Heart left ventricle (tissue), 16 donors: ENCODE data around the gene WDR62. TPM values are rescaled to one million over a fixed set of nuclear protein-coding genes. Genes with fewer than 3 reads are reported as not detected.

Source experiments
- ATAC-seq, 4 donors: fragments of 200-7000 bp; cut with Tn5 transposase; one replicate each; pipeline ENCODE4 v1.9.1; 2020 to 2022; ENCODE audit warnings: moderate library complexity in 4 of 4, mild to moderate bottlenecking in 3 of 4, moderate number of reproducible peaks in 1 of 4
- DNase-seq, 5 donors: peaks; one replicate each; pipeline ENCODE4 v3.0.0-alpha.2; 2020
- H3K27ac ChIP-seq, 12 donors: fragments of 200-600 bp; sonication (generic) in 4 of 12; one replicate each; pipeline versions ENCODE4 v1.5.0 to v1.8.0; 2016 to 2022; ENCODE audit warnings: mild to moderate bottlenecking in 2 of 12
- H3K27me3 ChIP-seq, 9 donors: fragments of 200-600 bp; sonication (generic) in 2 of 9; one replicate each; pipeline versions ENCODE4 v1.5.1 to v1.8.0; 2016 to 2022; ENCODE audit warnings: mild to moderate bottlenecking in 3 of 9
- H3K36me3 ChIP-seq, 9 donors: fragments of 200-600 bp; sonication (generic) in 2 of 9; one replicate each; pipeline versions ENCODE4 v1.5.0 to v1.8.0; 2018 to 2022; ENCODE audit warnings: mild to moderate bottlenecking in 2 of 9
- H3K4me1 ChIP-seq, 12 donors: fragments of 200-600 bp; sonication (generic) in 4 of 12; one replicate each; pipeline versions ENCODE4 v1.5.0 to v1.8.0; 2016 to 2022; ENCODE audit warnings: mild to moderate bottlenecking in 3 of 12
- H3K4me3 ChIP-seq, 12 donors: fragments of 200-600 bp; sonication (generic) in 4 of 12; one replicate each; pipeline versions ENCODE4 v1.5.0 to v1.8.0; 2017 to 2022; ENCODE audit warnings: mild to moderate bottlenecking in 9 of 12, moderate library complexity in 4 of 12
- H3K9me3 ChIP-seq, 12 donors: fragments of 200-600 bp; sonication (generic) in 4 of 12; one replicate each; pipeline versions ENCODE4 v1.5.0 to v1.8.0; 2016 to 2022; ENCODE audit warnings: mild to moderate bottlenecking in 1 of 12
- CTCF ChIP-seq, 12 donors: fragments of 200-600 bp; sonication (generic) in 4 of 12; IDR thresholded peaks; one replicate each; pipeline versions ENCODE4 v1.5.0 to v1.8.0; 2018 to 2022; ENCODE audit warnings: antibody characterized with exemption in 12 of 12, mild to moderate bottlenecking in 5 of 12
- POLR2A ChIP-seq, 2 donors: fragments of 450-650 bp; IDR thresholded peaks; one replicate each; pipeline ENCODE4 v1.6.1; 2017; ENCODE audit warnings: antibody characterized with exemption in 2 of 2, mild to moderate bottlenecking in 2 of 2, moderate library complexity in 2 of 2
- WGBS, 4 donors: extraction: QIAGEN DNeasy Blood & Tissue Kit in 2 of 4; methylation state at CpG; one replicate each; pipeline versions ENCODE4 v1.1.5 to v1.1.7; 2013 to 2018; 5-methylcytosine and 5-hydroxymethylcytosine counted together
- intact Hi-C, 10 donors: fragments of 100-400 bp; cut with DNase I; formaldehyde crosslinking; loops; one replicate each; pipeline versions ENCODE4 v1.11.1 to v1.14.2; 2022
- polyA plus RNA-seq, 2 donors: library from polyadenylated mRNA; stranded (reverse); fragments of 200-250 nt; gene quantifications; one replicate each; pipeline ENCODE4 v1.2.3, GENCODE V29; 2013
- total RNA-seq, 9 donors: library from RNA; depleted of rRNA in 2 of 9; stranded (reverse); fragments of >200 nt in 2 of 9; fragmentation: NEBNext Ultra II Directional in 3 of 9; extraction: Animal tissue kit (Norgen Biotek cat#: 25700) in 3 of 9; gene quantifications; one replicate each; pipeline versions ENCODE4 v1.1.0 to v1.2.4, GENCODE V29; 2016 to 2023
- donor health status: ischemic (EF 13 %, LVEDD 7.1; RV severe dilation, severe dysfunction).
- donor health status: healthy with polysubstance abuse.
- donor health status: DM: no; HTN: yes; CAD: no.
- donor health status: DM: no; HTN: no; CAD: no.
- donor health status: ischemic (EF 25% LVEDD 6.9; RV normal size, moderate dysfunction).
- donor health status: ischemic (EF 25% LVEDD 5.7; RV mildly dilated, moderate dysfunction).
- donor health status: healthy.
- donor health status: DM: yes; HTN: yes; CAD: no.
- donor health status: ischemic (EF 35%, LVEDD 5.7; RV mildly dilated, moderate dysfunction).
- donor health status: nonischemic (EF 11% LVEDD 7.7; RV severe dilation, severe dysfunction).
- donor health status: DM: yes; HTN: yes; CAD: no.
- donor health status: PGD.
- donor health status: ischemic (EF 29% LVEDD 5.4; RV normal size, mild dysfunction).
- donor health status: nonischemic (EF 23%, LVEDD 6.1; RV moderate dilation, normal function).

WDR62 gene
- total and polyA plus RNA-seq, 11 donors = 1.4 to 24.3 (median 7.7) TPM

- H3K4me1 ChIP-seq = peaks cover 0 to 19% (median 13%) of the 10 kb centered on the region in 12 donors
- intact Hi-C loops = loop anchor here in 5 of 10 donors (5.0 to 10.0 kb wide), 5 partner anchors 34 to 306 kb away; partner anchors contain the start of genes ALKBH6 (in 2 of the 5), SDHAF1 (in 2 of the 5), IGFLR1 (in 1 of the 5) and LIN37 (in 1 of the 5)
- no peaks in the 10 kb centered on the region for H3K27me3 ChIP-seq
- no peak for ATAC-seq
- WGBS, 4 donors = 58 to 65% (median 63%) methylated on average over 3 of the region's 3 CpGs
- TF ChIP-seq CTCF (IDR thresholded peaks at IDR 0.05) (peak in 5 of 12 donors; percentile 13 to 39 (median 20)), POLR2A (IDR thresholded peaks at IDR 0.05) (no peak)
- no peak overlapping the region for H3K4me3 ChIP-seq
- peak overlapping the region in 1 of 12 donors; percentile 92 for H3K27ac ChIP-seq
- H3K36me3 ChIP-seq = no peaks in the 10 kb centered on the region
- no peaks in the 10 kb centered on the region for H3K9me3 ChIP-seq
- DNase-seq = no peak
Observed at GRCh38 chr19:36051236-36051635, 3.5 kb upstream of the WDR62 start.

DNA sequence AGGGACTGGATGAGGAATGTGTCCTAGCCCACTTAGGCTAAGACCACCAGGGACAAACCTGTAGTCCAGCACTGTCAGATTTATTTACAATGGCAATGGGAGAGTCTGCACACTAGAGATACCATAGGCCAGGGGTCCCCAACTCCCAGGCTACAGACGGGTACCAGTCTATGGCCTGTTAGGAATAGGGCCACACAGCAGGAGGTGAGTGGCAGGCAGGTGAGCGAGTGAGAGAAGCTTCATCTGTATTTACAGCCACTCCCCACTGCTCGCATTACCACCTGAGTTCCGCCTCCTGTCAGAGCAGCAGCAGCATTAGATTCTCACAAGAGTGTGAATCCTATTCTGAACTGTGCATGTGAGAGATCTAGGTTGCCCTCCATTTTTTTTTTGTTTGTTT lies 3.1 kb upstream of the WDR62 start:
- no peaks in the 10 kb centered on the region for H3K27me3 ChIP-seq
- peak overlapping the region in 1 of 12 donors; percentile 92 for H3K27ac ChIP-seq
- 94 to 97% (median 96%) methylated on average over 4 of the region's 4 CpGs for WGBS, 4 donors
- TF ChIP-seq CTCF (IDR thresholded peaks at IDR 0.05) (no peak), POLR2A (IDR thresholded peaks at IDR 0.05) (no peak)
- intact Hi-C loops = loop anchor here in 5 of 10 donors (5.0 to 10.0 kb wide), 5 partner anchors 34 to 307 kb away; partner anchors contain the start of genes ALKBH6 (in 2 of the 5), SDHAF1 (in 2 of the 5), IGFLR1 (in 1 of the 5) and LIN37 (in 1 of the 5)
- DNase-seq (no peak), ATAC-seq (no peak)
- H3K9me3 ChIP-seq = no peaks in the 10 kb centered on the region
- peaks cover 0 to 19% (median 13%) of the 10 kb centered on the region in 12 donors for H3K4me1 ChIP-seq
- H3K36me3 ChIP-seq = no peaks in the 10 kb centered on the region
- H3K4me3 ChIP-seq = no peak overlapping the region

- H3K36me3 ChIP-seq = no peaks in the 10 kb centered on the region
- ATAC-seq = peak; percentile 96 to 98 (median 97)
- peaks cover 0 to 19% (median 13%) of the 10 kb centered on the region in 12 donors for H3K4me1 ChIP-seq
- no peaks in the 10 kb centered on the region for H3K27me3 ChIP-seq
- no peaks in the 10 kb centered on the region for H3K9me3 ChIP-seq
- DNase-seq = peak; percentile 100
- H3K27ac ChIP-seq = peak within 1 kb of the TSS; percentile 70 to 98 (median 92)
- whole genome bisulfite sequencing, 4 donors = 0 to 4% (median 1%) methylated on average over 16 to 56 of the region's 56 CpGs
- intact Hi-C loops = loop anchor here in 8 of 10 donors (1.0 to 10.0 kb wide), 9 partner anchors 37 to 309 kb away; partner anchors contain the start of genes ALKBH6 (in 3 of the 8), SDHAF1 (in 3 of the 8), TBCB (in 3 of the 8) and POLR2I (in 2 of the 8)
- H3K4me3 ChIP-seq = peak within 1 kb of the TSS; percentile 16 to 80 (median 68)
- TF ChIP-seq POLR2A (IDR thresholded peaks at IDR 0.05) = peak in 1 of 2 donors; percentile 73
- TF ChIP-seq CTCF (IDR thresholded peaks at IDR 0.05) = peak in 11 of 12 donors; percentile 36 to 88 (median 63)
Observed at GRCh38 chr19:36054119-36054732, 471 bp upstream of the WDR62 start, which contains the start of gene THAP8. Gene THAP8, minus strand, starts transcription at chr19:36054285. Its CDS starts 68 bp downstream, at chr19:36054217.
